ENCODE results near the gene RNF223. TPM values are rescaled to one million over a fixed set of nuclear protein-coding genes. Genes with fewer than 3 reads are reported as not detected.

Gene RNF223
- total RNA-seq, 1 donor from 2014 or later: not detected

GRCh38 chr1:1027791-1028190 is 46.3 kb downstream of the RNF223 start:
- no peak for TF ChIP-seq CTCF (IDR thresholded peaks at IDR 0.05; ENCODE audit: unreplicated experiment)
- peaks cover 21% of the 10 kb centered on the region for H3K4me1 Mint-ChIP-seq (ENCODE audit: unreplicated experiment)
- H3K27ac Mint-ChIP-seq (ENCODE audit: unreplicated experiment): no peak overlapping the region
- H3K4me3 Mint-ChIP-seq (ENCODE audit: unreplicated experiment): no peak overlapping the region
- no peak for DNase-seq (ENCODE audit: low spot score)
- H3K27me3 Mint-ChIP-seq (ENCODE audit: unreplicated experiment): peaks cover 14% of the 10 kb centered on the region
- peaks cover 8% of the 10 kb centered on the region for H3K36me3 Mint-ChIP-seq (ENCODE audit: low read depth, unreplicated experiment)
- no peaks in the 10 kb centered on the region for H3K9me3 Mint-ChIP-seq (ENCODE audit: unreplicated experiment)

GRCh38 chr1:1026599-1027413 is 47.3 kb downstream of the RNF223 start:
- DNase-seq (ENCODE audit: low spot score): no peak
- H3K9me3 Mint-ChIP-seq (ENCODE audit: unreplicated experiment): no peaks in the 10 kb centered on the region
- peaks cover 8% of the 10 kb centered on the region for H3K36me3 Mint-ChIP-seq (ENCODE audit: low read depth, unreplicated experiment)
- peaks cover 13% of the 10 kb centered on the region for H3K27me3 Mint-ChIP-seq (ENCODE audit: unreplicated experiment)
- no peak overlapping the region for H3K27ac Mint-ChIP-seq (ENCODE audit: unreplicated experiment)
- no peak for TF ChIP-seq CTCF (IDR thresholded peaks at IDR 0.05; ENCODE audit: unreplicated experiment)
- no peak overlapping the region for H3K4me3 Mint-ChIP-seq (ENCODE audit: unreplicated experiment)
- H3K4me1 Mint-ChIP-seq (ENCODE audit: unreplicated experiment): peaks cover 22% of the 10 kb centered on the region

GRCh38 chr1:1025730-1026129 is 48.4 kb downstream of the RNF223 start:
- H3K27ac Mint-ChIP-seq (ENCODE audit: unreplicated experiment): no peak overlapping the region

GRCh38 chr1:1024771-1025699 is 49.1 kb downstream of the RNF223 start:
- Mint-ChIP-seq H3K4me3 (ENCODE audit: unreplicated experiment) (no peak overlapping the region), H3K9me3 (ENCODE audit: unreplicated experiment) (no peaks in the 10 kb centered on the region), H3K27ac (ENCODE audit: unreplicated experiment) (no peak overlapping the region), H3K36me3 (ENCODE audit: low read depth, unreplicated experiment) (peaks cover 8% of the 10 kb centered on the region), H3K4me1 (ENCODE audit: unreplicated experiment) (peaks cover 23% of the 10 kb centered on the region), H3K27me3 (ENCODE audit: unreplicated experiment) (peaks cover 13% of the 10 kb centered on the region)
- TF ChIP-seq CTCF (IDR thresholded peaks at IDR 0.05; ENCODE audit: unreplicated experiment): no peak
- DNase-seq (ENCODE audit: low spot score): no peak

More at GRCh38 chr1:1025730-1026129, 48.4 kb downstream of the RNF223 start:
- no peak for DNase-seq (ENCODE audit: low spot score)
- Mint-ChIP-seq H3K36me3 (ENCODE audit: low read depth, unreplicated experiment) (peaks cover 8% of the 10 kb centered on the region), H3K4me3 (ENCODE audit: unreplicated experiment) (peak overlapping the region; percentile 69), H3K9me3 (ENCODE audit: unreplicated experiment) (no peaks in the 10 kb centered on the region), H3K27me3 (ENCODE audit: unreplicated experiment) (peaks cover 13% of the 10 kb centered on the region), H3K4me1 (ENCODE audit: unreplicated experiment) (peaks cover 23% of the 10 kb centered on the region)
- TF ChIP-seq CTCF (IDR thresholded peaks at IDR 0.05; ENCODE audit: unreplicated experiment): no peak

All from endothelial cell (in vitro differentiated cells).